GM03348 (cell line): ENCODE data around the gene LNP1.
"Not testable (repeated sequence)": the region's sequence is repeated elsewhere in the genome, so short reads cannot be mapped to it uniquely, and the experiment has no call there.

Experiments
- DNase-seq: peaks from one replicate; pipeline ENCODE4 v3.0.0; 2012; ENCODE audit warnings: low spot score

Gene LNP1

DNA sequence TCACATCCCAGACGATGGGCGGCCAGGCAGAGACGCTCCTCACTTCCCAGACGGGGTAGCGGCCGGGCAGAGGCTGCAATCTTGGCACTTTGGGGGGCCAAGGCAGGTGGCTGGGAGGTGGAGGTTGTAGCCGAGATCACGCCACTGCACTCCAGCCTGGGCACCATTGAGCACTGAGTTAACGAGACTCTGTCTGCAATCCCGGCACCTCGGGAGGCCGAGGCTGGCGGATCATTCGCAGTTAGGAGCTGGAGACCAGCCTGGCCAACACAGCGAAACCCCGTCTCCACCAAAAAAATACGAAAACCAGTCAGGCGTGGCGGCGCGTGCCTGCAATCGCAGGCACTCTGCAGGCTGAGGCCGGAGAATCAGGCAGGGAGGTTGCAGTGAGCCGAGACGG is 77.2 kb downstream of the LNP1 start:
- not testable (repeated sequence) for DNase-seq

DNA sequence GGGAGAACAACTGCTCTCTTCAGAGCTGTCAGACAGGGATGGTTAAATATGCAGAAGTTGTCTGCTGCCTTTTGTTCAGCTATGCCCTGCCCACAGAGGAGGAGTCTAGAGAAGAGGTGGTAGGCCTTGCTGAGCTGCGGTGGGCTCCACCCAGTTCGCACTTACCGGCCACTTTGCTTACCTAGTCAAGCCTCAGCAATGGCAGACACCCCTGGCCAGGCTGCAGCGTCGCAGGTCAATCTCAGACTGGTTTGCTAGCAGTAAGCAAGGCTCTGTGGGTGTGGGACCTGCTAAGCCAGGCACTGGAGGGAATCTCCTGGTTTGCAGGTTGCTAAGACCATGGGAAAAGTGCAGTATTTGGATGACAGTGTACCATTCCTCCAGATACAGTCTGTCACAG is 78.7 kb downstream of the LNP1 start:
- DNase-seq = no peak

DNA sequence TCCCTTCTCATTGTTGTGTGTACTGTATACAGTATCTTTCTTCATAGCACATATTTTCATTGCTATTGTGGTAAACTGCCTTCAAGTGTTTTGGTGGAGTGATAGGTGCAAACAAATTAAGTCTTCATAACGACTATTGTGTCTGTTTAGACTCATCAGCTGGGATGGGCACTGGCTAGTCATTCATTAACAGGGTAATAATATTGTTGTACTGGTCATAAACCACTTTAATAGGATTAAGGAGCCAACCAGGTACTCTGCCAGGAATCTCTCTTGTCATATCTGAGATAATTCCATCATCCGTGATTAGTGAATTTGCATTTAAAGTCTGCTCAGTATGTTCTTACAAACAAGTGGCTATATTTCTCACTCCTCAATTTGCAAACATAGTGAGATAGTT is 80.8 kb downstream of the LNP1 start:
- DNase-seq = no peak

DNA sequence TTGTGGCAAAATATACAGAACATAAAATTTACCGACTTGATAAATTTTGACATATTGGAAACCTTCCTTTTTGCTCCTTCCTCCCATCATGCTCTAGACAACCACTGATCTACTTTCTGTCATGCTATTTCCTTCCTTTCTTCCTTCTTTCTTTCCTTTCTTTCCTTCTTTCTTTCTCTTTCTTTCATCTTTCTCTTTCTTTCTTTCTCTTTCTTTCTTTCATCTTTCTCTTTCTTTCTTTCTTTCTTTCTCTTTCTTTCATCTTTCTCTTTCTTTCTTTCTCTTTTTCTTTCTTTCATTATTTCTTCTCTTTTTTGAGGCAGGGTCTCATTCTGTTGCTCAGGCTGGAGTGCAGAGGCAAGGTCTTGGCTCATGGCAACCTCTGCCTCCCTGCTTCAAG is 82.2 kb downstream of the LNP1 start:
- DNase-seq = no peak

DNA sequence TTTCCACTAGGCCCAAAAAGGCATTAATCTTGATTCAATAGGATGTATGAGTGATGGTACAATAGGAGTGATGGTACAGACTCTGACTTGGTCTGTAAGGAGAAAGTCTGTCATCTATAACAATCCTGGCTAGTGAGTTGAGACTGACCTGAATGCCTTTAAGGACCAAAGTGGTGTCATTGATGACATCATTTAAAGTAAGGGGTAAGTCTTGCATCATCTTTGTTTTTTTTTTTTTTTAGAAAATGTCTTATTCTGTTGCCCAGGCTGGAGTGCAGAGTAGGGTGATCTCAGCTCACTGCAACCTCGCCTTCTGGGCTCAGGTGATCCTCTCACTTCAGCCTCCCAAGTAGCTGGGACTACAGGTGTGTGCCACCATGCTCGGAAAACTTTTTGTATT is 85.5 kb downstream of the LNP1 start:
- DNase-seq = no peak

DNA sequence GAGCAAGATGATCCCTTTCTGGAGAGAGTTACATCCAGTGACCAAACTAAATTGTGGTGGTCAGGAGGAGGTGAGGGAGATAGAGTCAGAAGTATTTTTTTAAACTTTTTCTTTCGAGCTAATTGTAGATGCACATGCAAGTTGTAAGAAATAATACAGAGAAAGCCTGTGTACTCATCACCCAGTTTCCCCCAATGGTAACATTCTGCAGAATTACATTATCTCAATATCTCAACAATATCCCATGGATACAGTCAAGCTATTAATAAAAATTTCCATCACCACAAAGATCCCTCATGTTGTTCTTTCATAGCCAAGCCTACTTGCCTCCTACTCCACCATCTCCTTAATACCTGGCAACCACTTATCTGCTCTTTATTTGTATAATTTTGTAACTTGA is 87.8 kb downstream of the LNP1 start:
- DNase-seq = no peak

DNA sequence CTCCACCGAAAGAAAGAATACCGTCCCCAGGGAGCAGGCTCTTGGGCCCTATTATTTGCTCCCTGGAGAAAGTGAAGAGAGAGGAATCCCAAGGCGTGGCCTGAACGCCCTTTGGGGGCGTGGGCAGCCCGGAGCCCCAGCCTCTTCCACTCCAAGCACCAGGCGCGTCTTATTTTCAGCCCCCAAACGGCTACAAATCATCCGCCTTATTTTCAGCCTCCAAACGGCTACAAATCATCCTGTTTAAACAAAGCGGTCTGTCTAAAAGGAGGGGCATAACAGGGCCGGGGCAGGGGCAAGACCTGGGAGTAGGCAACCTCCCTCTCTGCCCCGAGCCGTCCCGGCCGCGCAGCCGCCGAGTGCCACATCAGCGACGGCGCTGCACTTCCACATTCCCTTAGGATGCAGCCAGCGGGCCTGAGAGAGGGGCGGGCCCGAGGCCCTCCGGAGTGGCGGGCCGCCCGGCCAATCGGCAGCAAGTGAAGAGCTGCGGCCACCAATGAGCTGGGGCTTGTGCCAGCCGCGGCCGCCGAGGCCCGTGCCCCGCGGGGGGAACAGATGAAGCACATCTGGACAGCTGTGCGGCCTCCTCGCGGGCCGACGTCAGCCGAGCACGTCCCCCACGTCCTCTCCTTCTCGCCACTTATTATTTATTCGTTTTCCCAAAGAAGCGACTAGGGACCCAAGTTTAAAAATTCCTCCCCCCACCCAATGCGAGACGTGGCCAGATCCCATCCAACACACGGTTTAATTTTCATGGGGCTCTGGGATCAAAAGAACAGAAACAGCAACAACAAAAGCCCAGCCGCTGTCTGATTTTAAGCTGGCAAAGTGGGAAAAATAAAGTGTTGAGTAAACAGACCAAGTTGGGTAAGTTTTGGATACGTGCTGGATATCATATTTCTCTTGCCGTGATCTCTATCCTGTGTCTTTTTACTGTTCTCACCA is 91.0 kb downstream of the LNP1 start, which contains the start of gene TMEM45A:
TSS of gene TMEM45A (plus strand) at position 561 of the 948 bp plus-strand sequence. CDS start 62,593 bp downstream, outside the sequence.
- DNase-seq = peak; percentile 99

DNA sequence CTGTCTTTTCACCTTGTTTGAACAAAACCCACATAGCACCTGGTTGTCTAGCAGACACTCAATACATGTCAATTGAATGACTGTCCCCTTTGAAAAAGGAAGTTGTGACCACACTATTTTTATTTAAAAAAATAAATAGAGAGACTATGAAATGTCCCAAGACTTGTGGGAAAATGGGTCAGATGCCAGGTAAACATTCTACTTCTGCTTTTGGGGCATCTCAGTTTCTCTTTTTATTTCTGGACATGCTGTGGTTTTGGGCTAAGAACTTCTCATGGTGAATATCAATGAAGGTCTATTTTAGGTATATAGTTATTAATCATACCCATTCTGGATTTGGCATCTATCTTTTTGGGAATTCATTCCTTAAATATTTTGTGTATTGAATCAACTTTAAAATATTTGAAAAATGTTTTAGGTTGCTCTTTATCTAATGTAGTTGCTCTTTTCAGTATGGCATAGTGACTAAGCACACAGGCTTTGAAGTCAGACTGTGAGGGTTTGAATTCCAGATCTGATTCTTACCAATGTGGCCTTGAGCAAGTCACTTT is 95.4 kb downstream of the LNP1 start:
- DNase-seq = peak; percentile 39

DNA sequence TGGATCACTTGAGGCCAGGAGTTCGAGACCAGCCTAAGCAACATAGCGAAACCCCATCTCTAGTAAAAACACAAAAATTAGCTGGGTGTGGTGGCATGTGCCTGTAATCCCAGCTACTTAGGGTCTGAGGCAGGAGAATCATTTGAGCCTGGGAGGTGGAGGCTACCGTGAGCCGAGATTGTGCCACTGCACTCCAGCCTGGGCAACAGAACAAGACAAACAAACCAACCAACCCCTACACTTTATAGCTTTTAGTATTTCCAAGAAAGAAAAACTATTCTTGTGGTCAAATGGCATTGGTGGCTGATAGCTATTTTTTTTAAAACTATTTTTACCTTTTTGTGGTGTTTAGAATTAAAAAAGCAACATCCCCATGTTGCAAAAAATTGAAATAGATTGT is 98.3 kb downstream of the LNP1 start:
- no peak for DNase-seq

DNA sequence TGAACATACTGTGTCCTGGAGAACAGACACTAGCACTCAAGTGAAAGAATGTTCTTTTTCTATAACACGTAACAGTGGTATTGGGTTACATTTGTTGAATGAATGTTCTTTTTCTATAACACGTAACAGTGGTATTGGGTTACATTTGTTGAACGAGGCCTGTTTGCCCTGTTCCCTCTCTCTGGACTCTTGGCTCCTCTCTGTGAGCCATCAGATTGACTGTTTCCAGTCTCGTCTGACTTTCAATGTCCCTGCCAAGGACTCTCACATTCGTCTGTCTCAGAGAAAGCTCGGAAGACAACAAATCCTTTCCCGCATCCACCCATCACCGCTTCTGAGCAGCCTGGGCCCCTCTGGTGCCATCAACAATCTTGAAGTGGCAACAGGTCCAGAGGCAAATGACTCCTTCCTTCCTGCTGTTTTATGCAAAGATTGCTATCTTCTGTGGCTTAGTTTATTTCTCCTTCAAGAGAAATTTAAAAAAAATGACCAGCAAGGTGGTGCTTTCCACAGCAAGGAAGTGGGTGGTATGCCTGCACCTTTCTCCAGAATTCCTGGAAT is 99.1 kb downstream of the LNP1 start:
- no peak for DNase-seq

DNA sequence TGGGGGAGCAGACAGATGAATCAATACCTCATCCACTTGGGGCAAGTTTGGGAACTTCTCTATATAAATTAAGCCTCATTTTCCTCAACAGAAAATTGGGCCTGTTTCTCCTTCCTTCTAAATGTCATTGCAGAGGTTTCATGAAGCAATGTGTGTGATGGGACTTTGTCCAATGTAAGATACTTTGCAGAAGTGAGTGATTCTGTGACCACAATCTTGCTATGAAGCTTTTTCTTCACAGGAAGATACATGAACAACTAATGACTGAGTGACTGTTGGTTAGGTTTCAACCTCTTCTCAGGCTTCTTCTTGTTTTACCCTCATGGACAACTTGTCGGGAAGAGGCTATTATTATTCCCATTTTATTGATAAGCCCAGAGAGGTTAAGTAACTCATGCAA is 102.1 kb downstream of the LNP1 start:
- no peak for DNase-seq
